GM18868 (cell line): ENCODE measurements around the gene EYS.
A peak's percentile ranks its signal among the peaks of the same experiment; 100 is the strongest.
"Not testable (repeated sequence)": the region's sequence is repeated elsewhere in the genome, so short reads cannot be mapped to it uniquely, and the experiment has no call there.

Experiments used
- ATAC-seq: cut with Tn5 transposase; IDR thresholded peaks from one replicate; pipeline ENCODE4 v1.9.1; 2021; ENCODE audit warnings: mild to moderate bottlenecking, moderate library complexity; ENCODE audit not compliant: unreplicated experiment

EYS gene

GRCh38 chr6:63941747-63942470 is 1765.1 kb downstream of the EYS start:
- no peak for ATAC-seq

- no peak for ATAC-seq
These were observed 1767.0 kb downstream of the EYS start for GRCh38 chr6:63940056-63940455.

- ATAC-seq, result no peak
These were observed 1770.6 kb downstream of the EYS start for GRCh38 chr6:63936399-63936798.

- no peak for ATAC-seq
These were observed 1771.3 kb downstream of the EYS start for GRCh38 chr6:63935732-63936131.

- not testable (repeated sequence) for ATAC-seq
These were observed 1773.1 kb downstream of the EYS start for GRCh38 chr6:63933948-63934347.

GRCh38 chr6:63930848-63931247 is 1776.2 kb downstream of the EYS start:
- no peak for ATAC-seq

- ATAC-seq, result no peak
These were observed 1777.9 kb downstream of the EYS start for GRCh38 chr6:63929111-63929510.

GRCh38 chr6:63928613-63929012 is 1778.4 kb downstream of the EYS start:
- ATAC-seq, result no peak

GRCh38 chr6:63926950-63927927 is 1779.8 kb downstream of the EYS start:
- no peak for ATAC-seq

GRCh38 chr6:63926258-63926780 is 1780.7 kb downstream of the EYS start:
- ATAC-seq, result no peak

- ATAC-seq, result peak; percentile 84
These were observed 1783.8 kb downstream of the EYS start for GRCh38 chr6:63923139-63923739.

- no peak for ATAC-seq
These were observed 1787.4 kb downstream of the EYS start for GRCh38 chr6:63919556-63920110.

- no peak for ATAC-seq
These were observed 1794.1 kb downstream of the EYS start for GRCh38 chr6:63912887-63913286.

GRCh38 chr6:63910863-63911551 is 1796.0 kb downstream of the EYS start:
- ATAC-seq, result no peak

- ATAC-seq, result no peak
These were observed 1802.3 kb downstream of the EYS start for GRCh38 chr6:63904650-63905248.

- ATAC-seq, result no peak
These were observed 1807.5 kb downstream of the EYS start for GRCh38 chr6:63899550-63899949.

GRCh38 chr6:63897952-63898351 is 1809.1 kb downstream of the EYS start:
- no peak for ATAC-seq

- ATAC-seq, result no peak
These were observed 1809.6 kb downstream of the EYS start for GRCh38 chr6:63897459-63897858.

GRCh38 chr6:63888416-63888815 is 1818.6 kb downstream of the EYS start:
- ATAC-seq, result no peak

- ATAC-seq, result not testable (repeated sequence)
These were observed 1819.2 kb downstream of the EYS start for GRCh38 chr6:63887804-63888203.
